CD4-positive, alpha-beta T cell (primary cell): ENCODE measurements around the gene ARL15. TPM values are rescaled to one million over a fixed set of nuclear protein-coding genes. Genes with fewer than 3 reads are reported as not detected.

ENCODE experiments used
- ATAC-seq: fragments of 200-7000 bp; cut with Tn5 transposase; one replicate; pipeline ENCODE4 v1.10.0; 2022; ENCODE audit warnings: mild to moderate bottlenecking; ENCODE audit not compliant: poor library complexity
- CTCF ChIA-PET: fragments of 350-600 bp; sonication (Branson Sonifier 250); formaldehyde crosslinking; loops from one replicate; lab custom pipeline; 2021; ENCODE audit warnings: antibody characterized with exemption, inconsistent platforms; lab: Charles Lee
- POLR2A ChIA-PET: fragments of 350-600 bp; sonication (Branson Sonifier 250); formaldehyde crosslinking; loops from one replicate; lab custom pipeline; 2021; ENCODE audit warnings: antibody characterized with exemption, inconsistent platforms; lab: Charles Lee
- DNase-seq, 14 experiments: peaks; one replicate each; pipeline ENCODE4 v3.0.0-alpha.2; 2013 to 2020; ENCODE audit warnings: mixed read lengths in 2 of 14
- H3K27ac ChIP-seq, 2 donors: one replicate each; pipeline versions ENCODE4 v1.5.1 to v1.7.0; 2013; ENCODE audit warnings: low read length in 2 of 2, low read depth in 1 of 2, mild to moderate bottlenecking in 1 of 2
- H3K27me3 ChIP-seq, 2 experiments: 1 replicate in 1 of 2; 2 replicates in 1 of 2; pipeline versions ENCODE4 v1.6.1 to v1.7.0; 2013; ENCODE audit warnings: low read length in 2 of 2, control low read depth in 1 of 2, mild to moderate bottlenecking in 1 of 2, moderate library complexity in 1 of 2; ENCODE audit not compliant: insufficient read depth in 2 of 2, control insufficient read depth in 1 of 2
- H3K36me3 ChIP-seq: one replicate; pipeline ENCODE4 v1.6.1; 2013; ENCODE audit warnings: low read length, control low read depth; ENCODE audit not compliant: insufficient read depth
- H3K4me1 ChIP-seq: one replicate; pipeline ENCODE4 v1.6.1; 2013; ENCODE audit warnings: low read length, control low read depth; ENCODE audit not compliant: insufficient read depth
- H3K4me3 ChIP-seq: one replicate; pipeline ENCODE4 v1.5.1; 2013; ENCODE audit warnings: mild to moderate bottlenecking, low read length, moderate library complexity
- H3K9me3 ChIP-seq, 2 experiments: 1 replicate in 1 of 2; 2 replicates in 1 of 2; pipeline versions ENCODE4 v1.6.1 to v1.7.0; 2013; ENCODE audit warnings: low read length in 2 of 2, mild to moderate bottlenecking in 2 of 2, control low read depth in 1 of 2, moderate library complexity in 1 of 2; ENCODE audit not compliant: control insufficient read depth in 1 of 2, insufficient read depth in 1 of 2
- H3K27ac Mint-ChIP-seq: one replicate; pipeline ENCODE4 v1.8.0; 2020; ENCODE audit warnings: mixed read lengths
- H3K27me3 Mint-ChIP-seq: one replicate; pipeline ENCODE4 v1.8.0; 2021; ENCODE audit warnings: mixed read lengths
- H3K36me3 Mint-ChIP-seq: one replicate; pipeline ENCODE4 v1.8.0; 2021; ENCODE audit warnings: low read depth, mixed read lengths
- H3K4me1 Mint-ChIP-seq: one replicate; pipeline ENCODE4 v1.8.0; 2021; ENCODE audit warnings: low read depth, mixed read lengths
- H3K4me3 Mint-ChIP-seq: one replicate; pipeline ENCODE4 v1.8.0; 2020; ENCODE audit warnings: mild to moderate bottlenecking, mixed read lengths
- H3K9me3 Mint-ChIP-seq: one replicate; pipeline ENCODE4 v1.8.0; 2020; ENCODE audit warnings: mixed read lengths
- intact Hi-C, 2 experiments: fragments of 100-400 bp; cut with DNase I in 1 of 2; cut with micrococcal nuclease in 1 of 2; formaldehyde crosslinking; loops; one replicate each; pipeline versions ENCODE4 v1.15.1 to v1.9.0; 2023 to 2025; cut with DNase I, micrococcal nuclease
- total RNA-seq, 174 experiments: library from RNA in 2 of 174; stranded (reverse) in 2 of 174; gene quantifications; one replicate each; pipeline ENCODE4 v1.2.3 and lab custom pipeline; 2021 to 2026
- TF ChIP-seq, protein P1 (sequence below): fragments of 200-600 bp; IDR thresholded peaks from one replicate; pipeline ENCODE4 v1.8.0; 2022; ENCODE audit warnings: antibody characterized with exemption, mild to moderate bottlenecking

Gene ARL15
- total RNA-seq, 2 experiments from 2014 or later: 9.1 to 10.6 TPM

DNA sequence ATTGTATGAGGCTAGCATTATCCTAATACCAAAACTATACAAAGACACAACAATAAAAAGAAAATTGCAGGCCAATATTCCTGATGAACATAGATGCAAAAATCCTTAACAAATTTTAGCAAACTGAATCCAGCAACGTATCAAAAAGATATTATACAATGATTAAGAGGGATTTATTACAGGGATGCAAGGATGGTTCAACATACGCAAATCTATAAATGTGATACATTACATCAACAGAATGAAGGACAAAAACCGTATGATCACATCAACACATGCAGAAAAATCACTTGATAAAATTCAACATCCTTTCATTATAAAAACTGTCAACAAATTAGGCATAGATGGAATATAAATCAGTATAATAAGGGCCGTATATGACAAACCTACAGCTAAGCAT is 27.1 kb upstream of the ARL15 start:
- Mint-ChIP-seq H3K4me1 (no peaks in the 10 kb centered on the region), H3K27ac (no peak overlapping the region), H3K36me3 (no peaks in the 10 kb centered on the region), H3K4me3 (no peak overlapping the region), H3K9me3 (peaks cover 21% of the 10 kb centered on the region), H3K27me3 (peaks cover 9% of the 10 kb centered on the region)
- no peak for DNase-seq
- ChIA-PET POLR2A (no interaction called here), CTCF (no interaction called here)
- TF ChIP-seq, protein P1, sequence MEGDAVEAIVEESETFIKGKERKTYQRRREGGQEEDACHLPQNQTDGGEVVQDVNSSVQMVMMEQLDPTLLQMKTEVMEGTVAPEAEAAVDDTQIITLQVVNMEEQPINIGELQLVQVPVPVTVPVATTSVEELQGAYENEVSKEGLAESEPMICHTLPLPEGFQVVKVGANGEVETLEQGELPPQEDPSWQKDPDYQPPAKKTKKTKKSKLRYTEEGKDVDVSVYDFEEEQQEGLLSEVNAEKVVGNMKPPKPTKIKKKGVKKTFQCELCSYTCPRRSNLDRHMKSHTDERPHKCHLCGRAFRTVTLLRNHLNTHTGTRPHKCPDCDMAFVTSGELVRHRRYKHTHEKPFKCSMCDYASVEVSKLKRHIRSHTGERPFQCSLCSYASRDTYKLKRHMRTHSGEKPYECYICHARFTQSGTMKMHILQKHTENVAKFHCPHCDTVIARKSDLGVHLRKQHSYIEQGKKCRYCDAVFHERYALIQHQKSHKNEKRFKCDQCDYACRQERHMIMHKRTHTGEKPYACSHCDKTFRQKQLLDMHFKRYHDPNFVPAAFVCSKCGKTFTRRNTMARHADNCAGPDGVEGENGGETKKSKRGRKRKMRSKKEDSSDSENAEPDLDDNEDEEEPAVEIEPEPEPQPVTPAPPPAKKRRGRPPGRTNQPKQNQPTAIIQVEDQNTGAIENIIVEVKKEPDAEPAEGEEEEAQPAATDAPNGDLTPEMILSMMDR: no peak
- peaks cover 0 to 9% of the 10 kb centered on the region in 2 experiments for H3K27me3 ChIP-seq
- no peak overlapping the region for H3K27ac ChIP-seq
- no peaks in the 10 kb centered on the region for H3K36me3 ChIP-seq
- intact Hi-C loops: no loop called here
- ATAC-seq: no peak
- H3K9me3 ChIP-seq: peaks cover 12 to 19% of the 10 kb centered on the region in 2 experiments
- no peaks in the 10 kb centered on the region for H3K4me1 ChIP-seq
- no peak overlapping the region for H3K4me3 ChIP-seq

GRCh38 chr5:54332720-54333119 is 22.3 kb upstream of the ARL15 start:
- H3K4me1 ChIP-seq: no peaks in the 10 kb centered on the region
- Mint-ChIP-seq H3K4me1 (no peaks in the 10 kb centered on the region), H3K4me3 (no peak overlapping the region), H3K27me3 (peaks cover 44% of the 10 kb centered on the region), H3K9me3 (peaks cover 19% of the 10 kb centered on the region), H3K36me3 (no peaks in the 10 kb centered on the region), H3K27ac (no peak overlapping the region)
- ATAC-seq: no peak
- TF ChIP-seq, protein P1: no peak
- no peaks in the 10 kb centered on the region for H3K36me3 ChIP-seq
- DNase-seq: no peak
- CTCF ChIA-PET: no interaction called here
- H3K27ac ChIP-seq: no peak overlapping the region
- intact Hi-C loops: no loop called here
- H3K9me3 ChIP-seq: peaks cover 9 to 19% of the 10 kb centered on the region in 2 experiments
- H3K4me3 ChIP-seq: no peak overlapping the region
- peaks cover 4 to 9% of the 10 kb centered on the region in 2 experiments for H3K27me3 ChIP-seq
- POLR2A ChIA-PET: no interaction called here

- intact Hi-C loops: no loop called here
- peaks cover 4% of the 10 kb centered on the region for H3K9me3 Mint-ChIP-seq
- no peaks in the 10 kb centered on the region for H3K4me1 Mint-ChIP-seq
- no peak overlapping the region for H3K27ac Mint-ChIP-seq
- ChIA-PET POLR2A (no interaction called here), CTCF (interaction anchor here (1.6 kb wide), 1 partner anchor 23 kb away, joined by 3 read pairs; no protein-coding TSS in a partner anchor)
- ATAC-seq (no peak), DNase-seq (no peak)
- peaks cover 9 to 11% of the 10 kb centered on the region in 2 experiments for H3K9me3 ChIP-seq
- H3K4me1 ChIP-seq: no peaks in the 10 kb centered on the region
- no peak overlapping the region for H3K4me3 Mint-ChIP-seq
- H3K27me3 ChIP-seq: peaks cover 4 to 9% of the 10 kb centered on the region in 2 experiments
- H3K36me3 Mint-ChIP-seq: no peaks in the 10 kb centered on the region
- H3K27me3 Mint-ChIP-seq: peaks cover 44% of the 10 kb centered on the region
- H3K36me3 ChIP-seq: no peaks in the 10 kb centered on the region
- TF ChIP-seq, protein P1: no peak
- H3K27ac ChIP-seq: no peak overlapping the region
- no peak overlapping the region for H3K4me3 ChIP-seq
Measured at GRCh38 chr5:54329731-54330709, 19.6 kb upstream of the ARL15 start.
